Muscle layer of duodenum (tissue), 2 donors: ENCODE results near the gene CREB5.

ENCODE experiments used
- H3K27ac ChIP-seq: one replicate; pipeline ENCODE4 v1.7.0; 2013; ENCODE audit warnings: mild to moderate bottlenecking, low read length
- H3K27me3 ChIP-seq: one replicate; pipeline ENCODE4 v1.7.0; 2013; ENCODE audit warnings: low read depth, mild to moderate bottlenecking, control low read depth, low read length
- H3K36me3 ChIP-seq, 2 donors: one replicate each; pipeline ENCODE4 v1.7.0; 2013; ENCODE audit warnings: low read length in 2 of 2, control low read depth in 1 of 2, mild to moderate bottlenecking in 1 of 2; ENCODE audit not compliant: insufficient read depth in 2 of 2, control insufficient read depth in 1 of 2
- H3K4me1 ChIP-seq, 2 donors: one replicate each; pipeline ENCODE4 v1.7.0; 2013; ENCODE audit warnings: low read length in 2 of 2, mild to moderate bottlenecking in 2 of 2, control low read depth in 1 of 2, moderate library complexity in 1 of 2; ENCODE audit not compliant: insufficient read depth in 2 of 2, control insufficient read depth in 1 of 2
- H3K4me3 ChIP-seq, 2 donors: one replicate each; pipeline ENCODE4 v1.7.0; 2013; ENCODE audit warnings: low read length in 2 of 2, low read depth in 1 of 2, mild to moderate bottlenecking in 1 of 2
- H3K9me3 ChIP-seq, 2 donors: one replicate each; pipeline ENCODE4 v1.7.0; 2013; ENCODE audit warnings: low read length in 2 of 2, control low read depth in 1 of 2, mild to moderate bottlenecking in 1 of 2; ENCODE audit not compliant: control insufficient read depth in 1 of 2
- donor health status: healthy.

Gene CREB5

GRCh38 chr7:28855538-28856217 lies 443.4 kb downstream of the CREB5 start:
- Histone ChIP-seq H3K4me1 (peaks cover 0 to 10% of the 10 kb centered on the region in 2 donors), H3K27me3 (no peaks in the 10 kb centered on the region), H3K36me3 (no peaks in the 10 kb centered on the region), H3K9me3 (no peaks in the 10 kb centered on the region), H3K27ac (no peak overlapping the region), H3K4me3 (no peak overlapping the region)

- Histone ChIP-seq H3K36me3 (no peaks in the 10 kb centered on the region), H3K27ac (no peak overlapping the region), H3K9me3 (no peaks in the 10 kb centered on the region), H3K4me3 (no peak overlapping the region), H3K27me3 (no peaks in the 10 kb centered on the region), H3K4me1 (peaks cover 0 to 10% of the 10 kb centered on the region in 2 donors)
These were observed 444.3 kb downstream of the CREB5 start for GRCh38 chr7:28856656-28857055.

- Histone ChIP-seq H3K9me3 (no peaks in the 10 kb centered on the region), H3K27ac (no peak overlapping the region), H3K4me3 (no peak overlapping the region), H3K27me3 (no peaks in the 10 kb centered on the region), H3K4me1 (peaks cover 0 to 8% of the 10 kb centered on the region in 2 donors), H3K36me3 (no peaks in the 10 kb centered on the region)
These were observed 445.9 kb downstream of the CREB5 start for GRCh38 chr7:28858206-28858605.

GRCh38 chr7:28858895-28859294 lies 446.6 kb downstream of the CREB5 start:
- Histone ChIP-seq H3K36me3 (no peaks in the 10 kb centered on the region), H3K9me3 (no peaks in the 10 kb centered on the region), H3K27me3 (no peaks in the 10 kb centered on the region), H3K4me1 (peaks cover 0 to under 1% of the 10 kb centered on the region in 2 donors), H3K4me3 (no peak overlapping the region), H3K27ac (no peak overlapping the region)

- no peaks in the 10 kb centered on the region for H3K36me3 ChIP-seq
- H3K27me3 ChIP-seq, result no peaks in the 10 kb centered on the region
- no peak overlapping the region for H3K4me3 ChIP-seq
- no peak overlapping the region for H3K27ac ChIP-seq
- H3K4me1 ChIP-seq, result no peaks in the 10 kb centered on the region
- H3K9me3 ChIP-seq, result no peaks in the 10 kb centered on the region
These were observed 449.5 kb downstream of the CREB5 start for GRCh38 chr7:28861825-28862224.

GRCh38 chr7:28862595-28863272 lies 450.4 kb downstream of the CREB5 start:
- no peaks in the 10 kb centered on the region for H3K4me1 ChIP-seq
- no peak overlapping the region for H3K27ac ChIP-seq
- no peak overlapping the region for H3K4me3 ChIP-seq
- H3K27me3 ChIP-seq, result no peaks in the 10 kb centered on the region
- no peaks in the 10 kb centered on the region for H3K36me3 ChIP-seq
- no peaks in the 10 kb centered on the region for H3K9me3 ChIP-seq

GRCh38 chr7:28865601-28866144 lies 453.4 kb downstream of the CREB5 start:
- no peak overlapping the region for H3K4me3 ChIP-seq
- no peak overlapping the region for H3K27ac ChIP-seq
- no peaks in the 10 kb centered on the region for H3K36me3 ChIP-seq
- no peaks in the 10 kb centered on the region for H3K4me1 ChIP-seq
- no peaks in the 10 kb centered on the region for H3K27me3 ChIP-seq
- no peaks in the 10 kb centered on the region for H3K9me3 ChIP-seq

- Histone ChIP-seq H3K36me3 (no peaks in the 10 kb centered on the region), H3K27me3 (no peaks in the 10 kb centered on the region), H3K4me3 (no peak overlapping the region), H3K4me1 (no peaks in the 10 kb centered on the region), H3K27ac (no peak overlapping the region), H3K9me3 (no peaks in the 10 kb centered on the region)
These were observed 456.4 kb downstream of the CREB5 start for GRCh38 chr7:28868712-28869111.

- no peak overlapping the region for H3K27ac ChIP-seq
- H3K36me3 ChIP-seq, result no peaks in the 10 kb centered on the region
- H3K4me3 ChIP-seq, result no peak overlapping the region
- H3K4me1 ChIP-seq, result no peaks in the 10 kb centered on the region
- H3K9me3 ChIP-seq, result no peaks in the 10 kb centered on the region
- H3K27me3 ChIP-seq, result no peaks in the 10 kb centered on the region
These were observed 458.8 kb downstream of the CREB5 start for GRCh38 chr7:28871077-28871476.

- Histone ChIP-seq H3K27me3 (no peaks in the 10 kb centered on the region), H3K4me1 (no peaks in the 10 kb centered on the region), H3K36me3 (no peaks in the 10 kb centered on the region), H3K4me3 (no peak overlapping the region), H3K27ac (no peak overlapping the region), H3K9me3 (no peaks in the 10 kb centered on the region)
These were observed 459.3 kb downstream of the CREB5 start for GRCh38 chr7:28871631-28872030.

GRCh38 chr7:28872226-28872625 lies 459.9 kb downstream of the CREB5 start:
- H3K27ac ChIP-seq, result no peak overlapping the region
- no peak overlapping the region for H3K4me3 ChIP-seq
- H3K9me3 ChIP-seq, result no peaks in the 10 kb centered on the region
- H3K4me1 ChIP-seq, result no peaks in the 10 kb centered on the region
- H3K27me3 ChIP-seq, result no peaks in the 10 kb centered on the region
- H3K36me3 ChIP-seq, result no peaks in the 10 kb centered on the region
